Skeletal muscle satellite cell (primary cell): ENCODE data around the gene UBE2E3. TPM values are rescaled to one million over a fixed set of nuclear protein-coding genes. Genes with fewer than 3 reads are reported as not detected.
"Not testable (repeated sequence)": the region's sequence is repeated elsewhere in the genome, so short reads cannot be mapped to it uniquely, and the experiment has no call there.

Experiments used
- H3K27me3 ChIP-seq: 2 replicates; pipeline ENCODE4 v1.7.0; 2013; ENCODE audit warnings: low read length; ENCODE audit not compliant: control insufficient read depth, insufficient read depth
- H3K36me3 ChIP-seq: 2 replicates; pipeline ENCODE4 v1.7.0; 2013; ENCODE audit warnings: mild to moderate bottlenecking, control low read depth, low read length; ENCODE audit not compliant: insufficient read depth
- H3K4me1 ChIP-seq: 2 replicates; pipeline ENCODE4 v1.7.0; 2013; ENCODE audit warnings: low read length; ENCODE audit not compliant: control insufficient read depth, insufficient read depth
- H3K4me2 ChIP-seq: 2 replicates; pipeline ENCODE4 v1.7.0; 2013; ENCODE audit warnings: mild to moderate bottlenecking, low read length
- H3K4me3 ChIP-seq: 2 replicates; pipeline ENCODE4 v1.7.0; 2013; ENCODE audit warnings: low read length
- H3K9ac ChIP-seq: 2 replicates; pipeline ENCODE4 v1.7.0; 2013; ENCODE audit warnings: mild to moderate bottlenecking, low read depth, low read length, moderate library complexity
- H3K9me3 ChIP-seq: replicated peaks from 2 replicates; pipeline ENCODE4 v1.7.0; 2013; ENCODE audit warnings: mild to moderate bottlenecking, control low read depth, low read length
- total RNA-seq: library from RNA; depleted of rRNA; stranded (reverse); fragments of >200 nt; gene quantifications from 2 replicates; pipeline ENCODE4 v1.2.3, GENCODE V29; 2012; rRNA removed

Gene UBE2E3
- total RNA-seq: 93.9 and 153 TPM in 2 replicates

DNA sequence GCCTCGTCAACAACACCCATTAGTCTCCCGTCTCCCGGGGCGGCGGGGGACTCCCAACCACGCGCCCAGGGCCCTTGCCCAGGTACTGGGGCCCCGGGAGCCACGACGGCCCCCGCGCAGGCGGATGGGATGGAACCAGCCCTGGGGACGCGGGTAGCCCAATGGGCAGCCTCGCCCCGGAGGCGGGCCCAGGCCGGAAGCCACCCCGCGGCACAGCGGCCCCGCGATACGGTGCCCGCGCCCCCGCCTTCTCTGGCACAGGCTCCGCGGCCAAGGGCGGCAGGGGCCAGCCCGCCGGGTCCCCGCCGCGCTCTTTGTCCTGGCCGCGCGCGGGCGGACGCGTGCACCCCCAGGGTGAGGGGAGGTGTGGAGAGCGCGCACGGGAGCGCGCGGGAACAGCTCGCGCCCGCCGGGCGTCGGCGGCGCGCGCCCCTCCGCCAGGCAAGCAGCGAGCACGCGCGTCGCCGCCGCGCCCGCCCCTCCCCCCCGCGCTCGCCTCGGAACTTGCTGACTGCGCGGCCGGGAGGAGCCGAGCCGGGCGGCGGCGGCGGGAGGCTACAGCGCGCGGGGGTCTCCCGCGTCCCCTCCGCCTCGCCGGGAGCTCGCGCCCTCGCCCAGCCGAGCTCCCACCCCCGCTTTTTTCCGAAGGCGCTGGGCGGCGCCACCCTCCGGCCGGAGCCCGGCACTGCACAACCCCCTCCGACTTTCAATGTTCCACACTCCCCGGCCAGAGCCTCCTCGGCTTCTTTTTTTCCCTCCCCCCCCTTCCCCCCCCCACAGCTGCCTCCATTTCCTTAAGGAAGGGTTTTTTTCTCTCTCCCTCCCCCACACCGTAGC is at the start of gene UBE2E3:
Gene UBE2E3, plus strand, starts transcription at position 500 of the 837 bp plus-strand sequence. CDS start 1,438 bp downstream, outside the sequence.
- H3K9me3 ChIP-seq: no peaks in the 10 kb centered on the region
- H3K4me3 ChIP-seq: peak within 1 kb of the TSS; percentile 92
- peaks cover 37% of the 10 kb centered on the region for H3K4me1 ChIP-seq
- no peaks in the 10 kb centered on the region for H3K27me3 ChIP-seq
- H3K9ac ChIP-seq: peak within 1 kb of the TSS; percentile 95
- H3K4me2 ChIP-seq: peak within 1 kb of the TSS; percentile 83
- H3K36me3 ChIP-seq: peaks cover 22% of the 10 kb centered on the region

DNA sequence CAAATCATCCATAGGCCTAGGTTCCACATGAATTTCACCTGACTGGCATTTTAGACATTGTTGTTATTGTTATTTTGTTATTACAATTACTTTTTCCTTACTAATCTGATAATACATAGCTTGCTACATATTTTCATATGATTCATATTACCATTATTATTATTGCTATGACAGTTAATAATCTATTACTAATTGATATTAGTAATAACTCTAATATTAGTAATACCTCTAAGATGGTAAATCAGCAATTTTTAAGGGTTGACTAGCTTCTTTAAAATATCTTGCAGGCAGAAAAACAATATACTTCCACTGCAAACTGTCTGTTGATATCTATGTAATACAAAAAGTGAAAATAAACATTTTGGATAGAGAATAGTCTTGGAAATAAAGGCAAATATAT is 48.6 kb upstream of the UBE2E3 start:
- Histone ChIP-seq H3K4me3 (no peak overlapping the region), H3K4me2 (no peak overlapping the region), H3K9ac (no peak overlapping the region)

DNA sequence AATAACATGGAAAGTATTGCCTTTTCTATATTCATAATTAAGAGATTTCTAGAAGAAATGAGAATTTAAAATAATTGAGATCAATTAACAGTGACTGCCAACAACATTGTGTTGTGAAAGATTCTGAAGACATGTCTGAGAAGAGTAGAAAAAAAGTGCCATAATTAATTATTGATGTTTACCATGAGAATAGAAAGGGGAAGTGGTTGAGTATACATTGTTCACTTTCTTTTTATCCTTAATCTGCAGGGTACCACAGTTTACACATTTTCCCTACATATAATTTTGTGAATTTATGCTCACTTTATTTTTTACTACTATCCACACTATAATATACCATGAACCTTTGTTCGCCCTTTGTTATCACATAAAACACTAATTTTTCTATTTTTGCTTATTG is 47.1 kb upstream of the UBE2E3 start:
- no peaks in the 10 kb centered on the region for H3K27me3 ChIP-seq
- H3K9ac ChIP-seq: no peak overlapping the region
- no peaks in the 10 kb centered on the region for H3K4me1 ChIP-seq
- H3K4me3 ChIP-seq: no peak overlapping the region
- no peaks in the 10 kb centered on the region for H3K36me3 ChIP-seq
- no peak overlapping the region for H3K4me2 ChIP-seq
- no peaks in the 10 kb centered on the region for H3K9me3 ChIP-seq

More for the DNA sequence above, 48.6 kb upstream of the UBE2E3 start:
- no peaks in the 10 kb centered on the region for H3K9me3 ChIP-seq
- H3K27me3 ChIP-seq: no peaks in the 10 kb centered on the region
- no peaks in the 10 kb centered on the region for H3K4me1 ChIP-seq
- no peaks in the 10 kb centered on the region for H3K36me3 ChIP-seq

DNA sequence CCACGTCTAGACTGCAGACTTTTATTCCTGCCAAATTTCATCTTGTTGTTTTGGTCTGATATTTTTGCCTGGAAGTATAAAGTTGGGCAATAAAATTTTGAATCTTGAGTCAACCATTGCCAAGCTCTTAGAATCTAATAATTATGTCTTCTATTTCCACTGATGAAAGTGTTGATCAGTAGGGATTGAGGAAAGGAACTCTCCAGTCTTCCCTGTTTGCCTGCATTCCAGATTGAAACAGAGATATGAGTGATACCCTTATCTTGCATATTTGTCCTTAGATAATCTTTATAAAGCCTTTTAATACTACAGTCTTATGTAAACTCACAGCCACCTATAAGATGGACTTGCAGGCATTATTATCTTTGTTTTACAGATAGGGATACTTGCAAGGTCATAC is 45.5 kb upstream of the UBE2E3 start:
- Histone ChIP-seq H3K4me2 (no peak overlapping the region), H3K4me1 (no peaks in the 10 kb centered on the region), H3K9me3 (no peaks in the 10 kb centered on the region), H3K9ac (no peak overlapping the region), H3K4me3 (no peak overlapping the region), H3K36me3 (no peaks in the 10 kb centered on the region), H3K27me3 (no peaks in the 10 kb centered on the region)

DNA sequence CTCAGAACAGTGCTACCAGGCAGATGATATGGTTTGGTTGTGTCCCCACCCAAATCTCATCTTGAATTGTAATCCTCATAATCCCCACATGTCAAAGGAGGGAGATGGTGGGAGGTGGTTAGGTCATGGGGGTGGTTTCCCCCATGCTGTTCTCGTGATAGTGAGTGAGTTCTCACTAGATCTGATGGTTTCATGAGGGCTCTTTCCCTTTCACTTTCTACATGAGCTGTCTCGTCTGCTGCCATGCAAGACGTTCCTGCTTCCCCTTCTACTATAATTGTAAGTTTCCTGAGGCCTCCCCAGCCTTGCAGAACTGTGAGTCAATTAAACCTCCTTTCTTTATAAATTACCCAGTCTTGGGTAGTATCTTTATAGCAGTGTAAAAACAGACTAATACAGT is 42.9 kb upstream of the UBE2E3 start:
- H3K4me3 ChIP-seq, H3K36me3 ChIP-seq, H3K9ac ChIP-seq, H3K27me3 ChIP-seq, H3K9me3 ChIP-seq, H3K4me2 ChIP-seq, H3K4me1 ChIP-seq: not testable (repeated sequence)

DNA sequence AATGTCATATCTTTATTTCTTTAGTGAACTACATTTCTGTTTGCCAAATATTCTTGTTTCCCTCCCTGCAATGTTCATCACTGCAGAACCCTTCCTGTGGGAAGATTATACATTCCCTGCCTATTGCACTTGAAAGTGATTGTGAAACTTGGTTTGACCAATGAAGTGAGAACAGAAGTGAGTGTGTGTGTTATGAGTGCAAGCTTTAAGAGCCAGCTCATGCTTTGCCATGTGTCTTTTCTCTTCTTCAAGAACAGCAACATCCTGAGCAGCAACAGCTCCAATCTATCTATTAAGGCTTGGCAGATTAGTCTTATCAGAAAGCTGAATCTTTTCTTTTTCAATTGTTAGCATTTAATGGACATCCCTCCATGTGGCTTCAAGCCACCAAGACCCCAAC is 42.0 kb upstream of the UBE2E3 start:
- Histone ChIP-seq H3K9me3 (no peaks in the 10 kb centered on the region), H3K4me2 (no peak overlapping the region), H3K4me3 (no peak overlapping the region), H3K36me3 (no peaks in the 10 kb centered on the region), H3K9ac (no peak overlapping the region), H3K4me1 (no peaks in the 10 kb centered on the region), H3K27me3 (no peaks in the 10 kb centered on the region)

DNA sequence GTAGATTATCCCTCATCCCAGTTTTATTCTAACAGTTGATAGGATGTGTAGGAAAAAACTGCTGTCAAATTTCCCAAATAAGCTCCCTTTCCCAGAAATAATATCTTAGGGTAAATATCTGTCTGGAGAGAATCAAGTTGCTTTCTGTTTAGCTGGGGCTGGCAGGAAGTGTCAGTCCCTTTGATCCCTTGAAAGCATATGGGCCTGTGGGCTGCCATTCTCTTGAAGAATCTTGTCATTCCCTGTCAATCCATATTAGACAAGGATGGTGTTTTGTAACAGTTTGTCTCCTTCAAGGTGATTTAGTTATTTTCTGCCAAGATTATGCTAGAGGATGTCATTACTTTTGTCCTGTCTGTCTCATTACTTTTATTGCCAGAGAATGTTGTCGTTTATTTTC is 37.1 kb upstream of the UBE2E3 start:
- Histone ChIP-seq H3K9ac (no peak overlapping the region), H3K36me3 (no peaks in the 10 kb centered on the region), H3K4me3 (no peak overlapping the region), H3K27me3 (no peaks in the 10 kb centered on the region), H3K9me3 (no peaks in the 10 kb centered on the region), H3K4me1 (no peaks in the 10 kb centered on the region), H3K4me2 (no peak overlapping the region)

DNA sequence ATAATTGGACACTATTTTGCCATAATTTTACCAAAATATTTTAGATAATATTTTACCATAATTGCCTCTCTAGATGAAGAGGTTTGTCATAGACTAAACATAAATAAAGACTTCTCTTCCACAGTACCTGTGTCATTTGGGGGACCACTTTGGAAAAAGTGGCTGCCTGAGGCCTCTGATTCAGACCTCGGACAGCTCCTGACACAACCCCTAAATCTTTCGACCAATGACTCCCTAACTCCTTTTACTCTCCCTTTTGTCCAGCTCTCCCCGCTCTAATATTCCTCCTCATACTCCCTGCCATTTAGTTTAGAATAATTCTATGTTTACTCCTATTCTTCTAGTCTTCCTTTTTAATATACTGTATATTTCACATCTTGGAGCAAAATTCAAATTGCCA is 36.0 kb upstream of the UBE2E3 start:
- Histone ChIP-seq H3K9ac (no peak overlapping the region), H3K27me3 (no peaks in the 10 kb centered on the region), H3K9me3 (no peaks in the 10 kb centered on the region), H3K4me1 (no peaks in the 10 kb centered on the region), H3K4me2 (no peak overlapping the region), H3K4me3 (no peak overlapping the region), H3K36me3 (no peaks in the 10 kb centered on the region)

DNA sequence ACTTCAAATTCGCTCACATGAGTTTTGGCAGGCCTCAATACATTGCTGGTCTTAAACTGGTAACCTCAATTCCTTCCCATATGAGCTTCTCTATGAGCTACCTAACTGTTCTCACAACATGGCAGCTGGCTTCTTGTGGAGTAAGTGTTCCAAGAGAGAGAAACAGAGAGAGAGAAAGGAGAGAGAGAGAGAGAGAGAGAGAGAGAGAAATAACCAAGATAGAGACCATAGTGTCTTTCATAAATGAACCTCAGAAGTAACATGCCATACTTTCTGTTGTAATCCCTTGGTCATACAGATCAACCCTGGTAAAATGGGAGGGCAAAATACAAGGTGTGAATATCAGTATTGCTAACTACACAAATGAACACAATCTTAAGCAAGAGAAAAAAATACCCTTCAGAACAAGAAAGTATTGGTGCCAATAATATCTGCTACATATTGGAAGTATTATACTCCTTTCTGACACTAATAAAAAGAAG is 33.2 kb upstream of the UBE2E3 start:
- Histone ChIP-seq H3K4me3 (no peak overlapping the region), H3K4me2 (no peak overlapping the region), H3K27me3 (no peaks in the 10 kb centered on the region), H3K9ac (no peak overlapping the region), H3K4me1 (no peaks in the 10 kb centered on the region), H3K36me3 (no peaks in the 10 kb centered on the region), H3K9me3 (no peaks in the 10 kb centered on the region)

DNA sequence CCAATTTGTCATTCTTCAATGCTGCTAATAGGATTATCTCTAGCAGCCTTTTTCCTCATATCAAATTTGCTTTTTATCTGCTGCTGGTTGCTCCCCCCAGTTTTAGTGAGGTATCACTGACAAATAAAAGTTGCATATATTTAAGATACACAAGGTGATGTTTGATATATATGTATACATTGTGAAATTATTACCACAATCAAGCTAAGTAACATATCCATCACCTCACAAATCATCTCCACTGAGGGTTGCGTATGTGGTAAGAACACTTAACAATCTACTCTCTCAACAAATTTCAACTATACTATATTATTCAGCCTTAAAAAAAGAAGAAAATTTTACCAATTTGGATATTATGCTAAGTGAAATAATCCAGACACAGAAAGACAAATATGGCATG is 30.5 kb upstream of the UBE2E3 start:
- Histone ChIP-seq H3K4me2 (no peak overlapping the region), H3K9ac (no peak overlapping the region), H3K4me3 (no peak overlapping the region), H3K27me3 (no peaks in the 10 kb centered on the region), H3K9me3 (no peaks in the 10 kb centered on the region), H3K4me1 (no peaks in the 10 kb centered on the region), H3K36me3 (no peaks in the 10 kb centered on the region)

DNA sequence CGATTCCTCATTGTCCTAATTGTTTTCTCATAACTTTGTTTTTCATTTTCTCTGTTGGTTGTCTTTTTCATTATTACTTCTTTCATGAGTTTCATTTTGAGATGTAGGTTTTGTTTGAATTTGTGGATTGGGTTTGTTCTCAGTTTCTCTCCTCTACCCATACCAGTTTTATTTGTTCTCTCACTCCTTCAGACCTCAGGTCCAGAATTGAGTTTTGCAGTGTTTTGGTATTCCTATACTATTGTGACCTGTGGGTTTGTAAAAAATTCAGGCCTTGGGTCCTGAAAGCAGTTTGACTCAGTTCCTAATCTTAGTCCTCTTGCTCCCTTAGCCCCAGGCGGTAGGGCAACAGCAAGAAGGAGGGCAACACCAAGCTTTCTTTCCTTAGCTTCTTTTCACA is 28.3 kb upstream of the UBE2E3 start:
- Histone ChIP-seq H3K9me3 (no peaks in the 10 kb centered on the region), H3K36me3 (no peaks in the 10 kb centered on the region), H3K4me3 (no peak overlapping the region), H3K4me1 (no peaks in the 10 kb centered on the region), H3K9ac (no peak overlapping the region), H3K4me2 (no peak overlapping the region), H3K27me3 (no peaks in the 10 kb centered on the region)

DNA sequence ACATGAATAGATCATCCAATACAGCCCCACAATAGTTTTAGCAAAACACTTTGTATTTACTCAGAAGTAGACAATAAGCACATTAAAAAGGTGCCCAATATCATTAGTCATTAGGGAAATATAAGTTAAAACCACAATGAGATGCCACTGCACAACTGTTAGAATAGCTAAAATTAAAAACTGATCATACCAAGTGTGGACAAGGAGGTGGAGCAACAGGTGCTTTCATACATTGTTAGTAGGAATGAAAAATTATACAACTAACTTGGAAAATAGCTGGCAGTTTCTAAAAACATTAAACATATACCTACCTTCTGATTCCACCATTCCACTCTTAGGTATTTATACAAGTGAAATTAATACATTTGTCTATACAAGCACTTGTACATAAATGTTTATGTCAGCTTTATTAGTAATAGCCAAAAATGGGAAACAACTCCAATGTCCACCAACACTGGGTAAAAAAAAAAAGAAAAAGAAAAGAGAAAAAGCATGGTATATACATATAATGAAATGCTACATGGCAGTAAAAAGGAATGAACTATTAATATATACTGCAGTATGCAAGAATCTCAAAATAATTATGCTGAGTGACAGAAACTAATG is 27.6 kb upstream of the UBE2E3 start:
- no peak overlapping the region for H3K9ac ChIP-seq
- H3K4me1 ChIP-seq: no peaks in the 10 kb centered on the region
- H3K27me3 ChIP-seq: no peaks in the 10 kb centered on the region
- H3K4me2 ChIP-seq: no peak overlapping the region
- H3K9me3 ChIP-seq: no peaks in the 10 kb centered on the region
- no peak overlapping the region for H3K4me3 ChIP-seq
- no peaks in the 10 kb centered on the region for H3K36me3 ChIP-seq
